Neutrophil (primary cell): ENCODE measurements around the gene CRYBG1.
"Not testable (repeated sequence)": the region's sequence is repeated elsewhere in the genome, so short reads cannot be mapped to it uniquely, and the experiment has no call there.

Source experiments
- H3K27ac ChIP-seq: fragments of 200-600 bp; sonication (generic); 2 replicates; pipeline ENCODE4 v1.5.1; 2016; ENCODE audit warnings: mild to moderate bottlenecking, moderate library complexity
- H3K27me3 ChIP-seq: fragments of 200-600 bp; sonication (generic); 2 replicates; pipeline ENCODE4 v1.6.0; 2016; ENCODE audit warnings: mild to moderate bottlenecking
- H3K36me3 ChIP-seq: fragments of 200-600 bp; sonication (generic); 2 replicates; pipeline ENCODE4 v1.5.1; 2017
- H3K4me1 ChIP-seq, 2 experiments: fragments of 200-600 bp in 1 of 2; sonication (generic) in 1 of 2; 1 replicate in 1 of 2; 2 replicates in 1 of 2; pipeline versions ENCODE4 v1.5.1 to v1.6.1; 2013 to 2016; ENCODE audit warnings: low read depth in 1 of 2, low read length in 1 of 2, mild to moderate bottlenecking in 1 of 2, moderate library complexity in 1 of 2; ENCODE audit not compliant: control insufficient read depth in 1 of 2, insufficient read depth in 1 of 2
- H3K4me3 ChIP-seq, 2 experiments: fragments of 200-600 bp in 1 of 2; sonication (generic) in 1 of 2; 1 replicate in 1 of 2; 2 replicates in 1 of 2; pipeline ENCODE4 v1.5.1; 2013 to 2016; ENCODE audit warnings: low read depth in 1 of 2, low read length in 1 of 2, mild to moderate bottlenecking in 1 of 2, moderate library complexity in 1 of 2
- H3K9me3 ChIP-seq: fragments of 200-600 bp; sonication (generic); 2 replicates; pipeline ENCODE4 v1.5.1; 2016
- TF ChIP-seq, protein P1 (sequence below): fragments of 200-600 bp; sonication (generic); IDR thresholded peaks from 2 replicates; pipeline ENCODE4 v1.5.1; 2016; ENCODE audit warnings: antibody characterized with exemption

CRYBG1 gene

DNA sequence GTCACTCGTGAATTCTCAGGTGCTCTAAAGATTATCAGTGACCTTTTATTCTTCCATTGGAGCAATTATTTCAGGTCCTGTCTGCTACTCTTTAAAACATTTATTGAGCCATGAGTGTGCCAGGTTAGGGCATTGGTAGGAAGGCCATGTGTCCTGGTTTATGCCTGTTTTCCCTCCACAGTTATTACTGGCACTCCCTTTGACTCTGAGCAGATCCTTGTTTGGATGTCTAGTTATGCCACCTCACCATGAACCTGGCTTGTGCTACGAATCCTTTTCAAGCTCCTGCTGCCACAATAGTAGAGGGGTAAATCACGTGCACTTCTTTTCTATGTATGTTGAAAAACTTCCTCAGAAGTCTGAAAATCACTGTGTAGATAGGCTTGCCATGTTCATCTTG is 27.4 kb downstream of the CRYBG1 start:
- TF ChIP-seq, protein P1, sequence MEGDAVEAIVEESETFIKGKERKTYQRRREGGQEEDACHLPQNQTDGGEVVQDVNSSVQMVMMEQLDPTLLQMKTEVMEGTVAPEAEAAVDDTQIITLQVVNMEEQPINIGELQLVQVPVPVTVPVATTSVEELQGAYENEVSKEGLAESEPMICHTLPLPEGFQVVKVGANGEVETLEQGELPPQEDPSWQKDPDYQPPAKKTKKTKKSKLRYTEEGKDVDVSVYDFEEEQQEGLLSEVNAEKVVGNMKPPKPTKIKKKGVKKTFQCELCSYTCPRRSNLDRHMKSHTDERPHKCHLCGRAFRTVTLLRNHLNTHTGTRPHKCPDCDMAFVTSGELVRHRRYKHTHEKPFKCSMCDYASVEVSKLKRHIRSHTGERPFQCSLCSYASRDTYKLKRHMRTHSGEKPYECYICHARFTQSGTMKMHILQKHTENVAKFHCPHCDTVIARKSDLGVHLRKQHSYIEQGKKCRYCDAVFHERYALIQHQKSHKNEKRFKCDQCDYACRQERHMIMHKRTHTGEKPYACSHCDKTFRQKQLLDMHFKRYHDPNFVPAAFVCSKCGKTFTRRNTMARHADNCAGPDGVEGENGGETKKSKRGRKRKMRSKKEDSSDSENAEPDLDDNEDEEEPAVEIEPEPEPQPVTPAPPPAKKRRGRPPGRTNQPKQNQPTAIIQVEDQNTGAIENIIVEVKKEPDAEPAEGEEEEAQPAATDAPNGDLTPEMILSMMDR, result no peak
- Histone ChIP-seq H3K4me3 (no peak overlapping the region), H3K4me1 (peaks cover 16 to 17% of the 10 kb centered on the region in 2 experiments), H3K9me3 (no peaks in the 10 kb centered on the region), H3K27me3 (no peaks in the 10 kb centered on the region), H3K36me3 (no peaks in the 10 kb centered on the region), H3K27ac (no peak overlapping the region)

DNA sequence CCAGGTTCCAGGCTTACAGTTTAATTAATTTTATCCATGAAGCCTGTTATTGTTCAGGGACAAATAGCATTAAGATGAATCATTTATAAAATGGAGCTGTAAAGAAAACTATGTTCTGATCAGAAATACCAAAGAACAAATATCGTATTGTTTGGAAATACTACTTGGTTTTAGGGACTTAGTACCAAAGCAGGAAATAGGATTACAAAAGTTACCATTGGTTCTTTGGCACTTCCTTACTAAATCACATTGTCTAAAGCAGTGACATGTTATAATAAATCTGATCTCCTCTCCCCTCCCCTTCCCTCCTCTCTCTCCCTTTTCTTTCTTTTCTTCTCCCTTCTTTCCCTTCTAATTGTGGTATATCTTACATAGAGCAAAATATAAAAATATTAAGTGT is 29.6 kb downstream of the CRYBG1 start:
- TF ChIP-seq, protein P1, result no peak
- Histone ChIP-seq H3K9me3 (no peaks in the 10 kb centered on the region), H3K27me3 (no peaks in the 10 kb centered on the region), H3K27ac (no peak overlapping the region), H3K4me3 (no peak overlapping the region), H3K36me3 (no peaks in the 10 kb centered on the region), H3K4me1 (no peaks in the 10 kb centered on the region)

DNA sequence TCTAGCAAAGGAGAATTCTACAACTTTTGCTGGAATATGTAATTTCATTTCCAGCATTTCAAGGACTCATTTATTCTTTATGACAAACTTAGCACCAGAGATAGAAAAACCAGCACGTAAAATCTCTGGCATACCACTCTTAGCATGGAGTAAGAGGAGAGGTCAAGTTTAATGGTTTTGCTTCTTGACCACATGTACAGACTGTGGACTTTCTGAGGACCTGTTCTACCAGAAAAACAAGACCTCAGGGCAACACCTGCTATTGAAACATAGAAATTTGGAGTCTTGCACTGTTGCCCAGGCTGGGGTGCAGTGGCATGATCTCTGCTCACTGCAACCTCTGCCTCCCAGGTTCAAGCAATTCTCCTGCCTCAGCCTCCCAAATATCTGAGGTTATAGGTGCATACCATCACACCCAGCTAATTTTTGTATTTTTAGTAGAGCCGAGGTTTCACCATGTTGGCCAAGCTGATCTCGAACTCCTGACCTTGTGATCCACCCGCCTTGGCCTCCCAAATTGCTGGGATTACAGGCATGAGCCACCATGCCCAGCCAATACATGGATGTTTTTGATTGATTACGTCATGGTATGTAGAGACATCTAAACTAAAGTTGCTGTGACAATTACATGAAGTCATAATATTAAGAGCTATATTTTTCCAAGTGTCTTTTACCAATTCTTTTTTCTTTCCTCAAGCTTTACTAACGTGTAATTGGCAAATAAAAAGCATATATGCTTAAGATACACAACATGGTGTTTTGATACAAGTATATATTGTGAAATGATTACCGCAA is 36.1 kb downstream of the CRYBG1 start:
- no peaks in the 10 kb centered on the region for H3K4me1 ChIP-seq
- TF ChIP-seq, protein P1, result no peak
- no peaks in the 10 kb centered on the region for H3K9me3 ChIP-seq
- no peaks in the 10 kb centered on the region for H3K36me3 ChIP-seq
- no peak overlapping the region for H3K4me3 ChIP-seq
- H3K27me3 ChIP-seq, result peaks cover 17% of the 10 kb centered on the region
- H3K27ac ChIP-seq, result no peak overlapping the region

DNA sequence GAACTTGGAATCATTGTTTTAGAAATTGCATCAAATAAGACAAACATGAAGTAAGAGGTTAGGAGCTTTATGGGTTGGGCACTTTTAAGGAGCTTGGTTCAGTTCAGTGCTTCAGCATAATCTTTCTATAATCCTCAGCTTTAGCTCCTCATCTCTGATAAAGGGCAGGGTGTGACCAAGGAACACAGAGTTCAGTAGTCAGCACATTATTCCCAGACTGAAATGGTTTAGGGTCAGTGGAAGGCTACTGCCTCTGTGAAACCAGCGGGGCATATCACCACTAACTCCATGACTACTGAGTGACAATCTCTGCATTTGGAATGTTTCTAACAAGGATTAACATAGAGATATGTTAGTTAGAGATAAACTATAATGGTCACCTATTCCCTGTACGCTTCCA is 36.9 kb downstream of the CRYBG1 start:
- no peak overlapping the region for H3K27ac ChIP-seq
- H3K4me3 ChIP-seq, result no peak overlapping the region
- TF ChIP-seq, protein P1, result no peak
- no peaks in the 10 kb centered on the region for H3K36me3 ChIP-seq
- peaks cover 17% of the 10 kb centered on the region for H3K27me3 ChIP-seq
- H3K9me3 ChIP-seq, result no peaks in the 10 kb centered on the region
- H3K4me1 ChIP-seq, result no peaks in the 10 kb centered on the region

DNA sequence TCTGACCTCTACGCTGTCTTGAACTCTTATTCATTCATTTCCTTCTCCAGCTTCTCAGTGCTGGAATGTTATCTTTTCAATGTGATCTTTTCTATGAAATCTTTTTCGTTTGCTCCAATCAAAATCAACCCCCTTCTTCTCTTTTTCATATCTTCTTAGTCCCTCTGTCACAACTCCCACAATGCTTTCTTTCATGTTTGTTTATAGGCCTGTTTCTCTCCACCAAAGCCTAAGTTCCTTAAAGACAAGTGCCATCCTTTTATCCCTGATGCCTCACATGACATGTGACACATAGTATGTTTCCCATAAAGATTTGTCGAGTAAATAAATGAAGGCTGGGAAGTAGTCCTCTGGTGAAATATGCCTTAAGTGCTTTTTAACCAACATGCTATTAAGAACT is 38.1 kb downstream of the CRYBG1 start:
- TF ChIP-seq, protein P1, result no peak
- H3K4me1 ChIP-seq, result no peaks in the 10 kb centered on the region

DNA sequence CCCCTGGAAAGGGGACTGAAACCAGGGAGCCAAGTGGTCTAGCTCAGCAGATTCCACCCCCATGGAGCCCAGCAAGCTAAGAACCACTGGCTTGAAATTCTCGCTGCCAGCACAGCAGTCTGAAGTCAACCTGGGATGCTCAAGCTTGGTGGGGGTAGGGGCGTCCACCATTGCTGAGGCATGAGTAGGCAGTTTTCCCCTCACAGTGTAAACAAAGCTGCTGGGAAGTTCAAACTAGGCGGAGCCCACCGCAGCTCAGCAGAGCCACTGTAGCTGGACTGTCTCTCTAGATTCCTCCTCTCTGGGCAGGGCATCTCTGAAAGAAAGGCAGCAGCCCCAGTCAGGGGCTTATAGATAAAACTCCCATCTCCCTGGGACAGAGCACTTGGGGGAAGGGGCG is 44.5 kb downstream of the CRYBG1 start:
- not testable (repeated sequence) for H3K27ac ChIP-seq, H3K27me3 ChIP-seq, H3K36me3 ChIP-seq, H3K9me3 ChIP-seq, H3K4me1 ChIP-seq, H3K4me3 ChIP-seq

More for the DNA sequence above, 38.1 kb downstream of the CRYBG1 start:
- Histone ChIP-seq H3K36me3 (no peaks in the 10 kb centered on the region), H3K4me3 (no peak overlapping the region), H3K27ac (no peak overlapping the region), H3K9me3 (no peaks in the 10 kb centered on the region), H3K27me3 (peaks cover 17% of the 10 kb centered on the region)
